Sigmoid colon (tissue), 7 donors: Measurements from ENCODE around the gene SMYD3. TPM values are rescaled to one million over a fixed set of nuclear protein-coding genes. Genes with fewer than 3 reads are reported as not detected.

Source experiments
- DNase-seq: peaks from one replicate; pipeline ENCODE4 v3.0.0-alpha.2; 2019
- H3K27ac ChIP-seq, 4 donors: fragments of 200-600 bp; sonication (generic); one replicate each; pipeline ENCODE4 v1.5.1; 2016 to 2019; ENCODE audit warnings: mild to moderate bottlenecking in 1 of 4
- H3K27me3 ChIP-seq, 3 donors: fragments of 200-600 bp; sonication (generic); one replicate each; pipeline ENCODE4 v1.5.1; 2019; ENCODE audit warnings: mild to moderate bottlenecking in 1 of 3
- H3K36me3 ChIP-seq, 4 donors: fragments of 200-600 bp; sonication (generic); one replicate each; pipeline ENCODE4 v1.5.1; 2016 to 2019
- H3K4me1 ChIP-seq, 4 donors: fragments of 200-600 bp; sonication (generic); one replicate each; pipeline ENCODE4 v1.5.1; 2017 to 2019
- H3K4me3 ChIP-seq, 4 donors: fragments of 200-600 bp; sonication (generic); one replicate each; pipeline ENCODE4 v1.5.1; 2017 to 2019; ENCODE audit warnings: mild to moderate bottlenecking in 2 of 4, moderate library complexity in 1 of 4
- H3K9me3 ChIP-seq, 4 donors: fragments of 200-600 bp in 3 of 4; sonication (generic) in 3 of 4; one replicate each; pipeline versions ENCODE4 v1.5.1 to v1.6.1; 2013 to 2019
- EP300 ChIP-seq, 4 donors: sonication (generic); formaldehyde crosslinking; IDR thresholded peaks; one replicate each; pipeline ENCODE4 v1.6.1; 2017; ENCODE audit warnings: antibody characterized with exemption in 4 of 4
- POLR2A ChIP-seq, 2 donors: fragments of 450-650 bp; IDR thresholded peaks; one replicate each; pipeline ENCODE4 v1.6.1; 2016; ENCODE audit warnings: antibody characterized with exemption in 2 of 2, mild to moderate bottlenecking in 2 of 2, moderate library complexity in 2 of 2
- POLR2AphosphoS5 ChIP-seq, 4 donors: sonication (generic); formaldehyde crosslinking; IDR thresholded peaks; one replicate each; pipeline ENCODE4 v1.6.1; 2017; ENCODE audit warnings: antibody characterized with exemption in 4 of 4
- WGBS, 2 donors: extraction: QIAGEN DNeasy Blood & Tissue Kit; methylation state at CpG; one replicate each; pipeline ENCODE4 v1.1.7; 2013; 5-methylcytosine and 5-hydroxymethylcytosine counted together
- intact Hi-C: fragments of 100-400 bp; cut with DNase I; formaldehyde crosslinking; loops from one replicate; pipeline ENCODE4 v1.15.1; 2023
- polyA plus RNA-seq, 3 donors: library from polyadenylated mRNA; stranded (reverse); fragments of 200-250 nt; gene quantifications; one replicate each; pipeline ENCODE4 v1.2.3, GENCODE V29; 2013
- total RNA-seq, 4 donors: library from RNA; depleted of rRNA; stranded (reverse); fragments of >200 nt; gene quantifications; one replicate each; pipeline ENCODE4 v1.1.0, GENCODE V29; 2016
- TF ChIP-seq, protein P1 (sequence below), 4 experiments: fragments of 450-650 bp in 3 of 4; fragments of 200-600 bp in 1 of 4; IDR thresholded peaks; one replicate each; pipeline ENCODE4 v1.5.1; 2016 to 2019; ENCODE audit warnings: antibody characterized with exemption in 4 of 4, mild to moderate bottlenecking in 3 of 4, moderate library complexity in 2 of 4
- donor health status: healthy with polysubstance abuse.
- donor health status: Bipolar disorder and iron deficiency.
- donor health status: healthy.

SMYD3 gene
- total and polyA plus RNA-seq, 7 donors, result 8.7 to 23.8 (median 17.1) TPM

DNA sequence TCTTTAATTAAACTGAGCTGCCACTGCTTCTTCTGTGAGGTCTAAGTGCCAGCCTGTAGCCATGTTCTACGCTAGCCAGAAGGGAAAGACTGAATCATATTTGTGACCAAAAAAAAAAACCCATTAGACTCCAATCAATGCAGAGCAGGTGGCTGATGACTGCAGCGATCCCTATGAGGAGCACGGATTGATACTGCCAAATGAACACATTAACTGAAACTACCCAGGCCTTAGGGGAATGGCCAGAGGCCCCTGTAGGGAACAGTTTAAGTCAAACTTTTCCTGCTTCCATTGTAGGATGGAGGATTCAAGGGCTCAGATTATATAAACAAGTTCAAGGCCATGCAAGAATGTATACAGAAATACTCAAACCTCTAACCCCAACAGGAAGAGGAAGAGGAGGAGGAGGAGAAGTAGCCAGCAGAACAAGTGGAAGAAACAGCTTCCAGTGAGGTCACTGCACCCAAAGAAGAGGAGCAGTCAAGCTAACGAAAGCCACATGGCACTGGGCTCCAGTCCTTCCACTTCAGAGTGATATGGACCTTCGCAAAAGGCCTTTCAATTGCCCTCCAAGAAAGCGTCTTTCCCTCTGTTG is 328.3 kb downstream of the SMYD3 start:
- Histone ChIP-seq H3K4me1 (peaks cover 0 to 6% (median 2%) of the 10 kb centered on the region in 4 donors), H3K9me3 (no peaks in the 10 kb centered on the region), H3K36me3 (no peaks in the 10 kb centered on the region), H3K4me3 (no peak overlapping the region), H3K27ac (no peak overlapping the region), H3K27me3 (no peaks in the 10 kb centered on the region)
- no peak for TF ChIP-seq POLR2A (IDR thresholded peaks at IDR 0.05)
- TF ChIP-seq, protein P1, sequence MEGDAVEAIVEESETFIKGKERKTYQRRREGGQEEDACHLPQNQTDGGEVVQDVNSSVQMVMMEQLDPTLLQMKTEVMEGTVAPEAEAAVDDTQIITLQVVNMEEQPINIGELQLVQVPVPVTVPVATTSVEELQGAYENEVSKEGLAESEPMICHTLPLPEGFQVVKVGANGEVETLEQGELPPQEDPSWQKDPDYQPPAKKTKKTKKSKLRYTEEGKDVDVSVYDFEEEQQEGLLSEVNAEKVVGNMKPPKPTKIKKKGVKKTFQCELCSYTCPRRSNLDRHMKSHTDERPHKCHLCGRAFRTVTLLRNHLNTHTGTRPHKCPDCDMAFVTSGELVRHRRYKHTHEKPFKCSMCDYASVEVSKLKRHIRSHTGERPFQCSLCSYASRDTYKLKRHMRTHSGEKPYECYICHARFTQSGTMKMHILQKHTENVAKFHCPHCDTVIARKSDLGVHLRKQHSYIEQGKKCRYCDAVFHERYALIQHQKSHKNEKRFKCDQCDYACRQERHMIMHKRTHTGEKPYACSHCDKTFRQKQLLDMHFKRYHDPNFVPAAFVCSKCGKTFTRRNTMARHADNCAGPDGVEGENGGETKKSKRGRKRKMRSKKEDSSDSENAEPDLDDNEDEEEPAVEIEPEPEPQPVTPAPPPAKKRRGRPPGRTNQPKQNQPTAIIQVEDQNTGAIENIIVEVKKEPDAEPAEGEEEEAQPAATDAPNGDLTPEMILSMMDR (IDR thresholded peaks at IDR 0.05), result no peak
- TF ChIP-seq POLR2AphosphoS5 (IDR thresholded peaks at IDR 0.05), result no peak
- TF ChIP-seq EP300 (IDR thresholded peaks at IDR 0.05), result no peak
- intact Hi-C loops, result no loop called here
- no peak for DNase-seq
- WGBS, 2 donors, result 83 to 88% methylated on average over 6 of the region's 6 CpGs

DNA sequence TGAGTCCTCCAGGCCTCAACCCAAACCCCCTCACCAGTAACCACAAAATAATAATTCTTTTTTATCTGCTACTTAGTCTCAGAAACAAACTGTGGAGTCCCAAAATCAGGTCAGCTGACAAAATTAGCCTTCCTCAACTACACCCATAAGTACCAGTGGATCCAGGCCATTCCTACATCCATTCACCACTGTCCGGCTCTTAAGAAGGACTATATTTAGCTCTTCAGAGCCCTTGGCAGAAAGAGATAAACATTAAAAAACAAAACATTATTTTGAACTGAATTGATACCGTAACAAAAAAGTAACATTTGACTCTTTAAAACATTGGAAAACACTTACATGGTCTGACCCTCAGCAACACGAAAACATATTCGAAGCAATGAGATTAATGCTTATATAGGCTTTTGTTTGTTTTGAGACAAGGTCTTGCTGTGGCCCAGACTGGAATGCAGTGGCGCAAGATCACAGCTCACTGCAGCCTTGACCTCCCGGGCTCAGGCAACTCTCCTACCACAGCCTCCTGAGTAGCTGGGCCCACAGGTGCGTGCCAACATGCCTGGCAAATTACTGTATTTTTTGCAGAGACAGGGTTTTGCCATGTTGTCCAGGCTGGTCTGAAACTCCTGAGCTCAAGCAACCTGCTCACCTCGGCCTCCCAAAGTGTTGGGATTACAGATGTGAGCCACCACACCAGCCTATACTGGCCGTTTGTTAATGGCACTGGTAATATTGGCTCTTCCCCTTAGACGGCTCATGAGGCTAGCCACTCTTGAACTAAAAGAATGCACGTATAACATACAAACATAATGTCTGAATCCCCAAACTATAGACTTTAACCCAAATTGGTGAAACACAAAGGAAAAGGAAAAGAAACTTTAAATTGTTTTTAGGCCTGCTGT is 330.7 kb downstream of the SMYD3 start:
- Histone ChIP-seq H3K36me3 (no peaks in the 10 kb centered on the region), H3K4me3 (no peak overlapping the region), H3K27ac (no peak overlapping the region), H3K4me1 (peaks cover 0 to 6% (median 2%) of the 10 kb centered on the region in 4 donors), H3K9me3 (no peaks in the 10 kb centered on the region), H3K27me3 (no peaks in the 10 kb centered on the region)
- intact Hi-C loops, result no loop called here
- DNase-seq, result no peak
- 91 to 93% methylated on average over 11 of the region's 11 CpGs for WGBS, 2 donors
- TF ChIP-seq, protein P1 (IDR thresholded peaks at IDR 0.05), result no peak
- TF ChIP-seq POLR2AphosphoS5 (IDR thresholded peaks at IDR 0.05) (no peak), EP300 (IDR thresholded peaks at IDR 0.05) (no peak), POLR2A (IDR thresholded peaks at IDR 0.05) (no peak)

DNA sequence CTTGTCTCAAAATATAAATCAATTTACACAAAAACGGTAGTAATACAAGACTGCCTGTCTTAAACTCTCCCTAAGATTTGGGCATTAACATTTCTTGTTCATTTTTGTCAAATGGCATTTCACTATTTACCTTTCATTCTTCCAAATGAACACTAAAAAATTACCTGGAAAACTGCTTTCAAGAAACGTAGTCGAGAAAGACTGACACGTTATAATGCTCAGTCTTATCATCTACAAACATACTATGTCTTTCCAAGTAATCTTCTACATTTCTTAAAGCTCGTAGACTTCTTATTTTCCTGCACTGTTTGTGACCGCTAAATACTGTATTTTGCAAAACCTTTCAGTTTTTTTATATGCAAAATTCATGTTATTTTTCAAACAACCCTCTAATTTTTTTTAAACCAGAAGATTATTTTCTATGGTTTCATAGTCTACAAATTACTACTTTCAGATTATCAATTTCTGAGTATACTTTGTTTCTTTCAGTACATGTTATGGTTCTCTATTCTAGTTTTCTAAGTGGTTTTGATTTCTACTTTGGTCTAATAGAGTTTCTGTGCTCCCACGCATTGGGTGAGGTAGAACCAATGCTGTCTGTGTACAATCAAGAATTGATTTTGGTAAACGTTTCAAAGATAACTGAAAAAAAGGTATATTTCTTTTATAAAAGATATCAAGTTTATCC is 336.4 kb downstream of the SMYD3 start:
- H3K9me3 ChIP-seq, result no peaks in the 10 kb centered on the region
- intact Hi-C loops, result no loop called here
- no peaks in the 10 kb centered on the region for H3K4me1 ChIP-seq
- H3K27ac ChIP-seq, result no peak overlapping the region
- TF ChIP-seq POLR2A (IDR thresholded peaks at IDR 0.05) (no peak), EP300 (IDR thresholded peaks at IDR 0.05) (no peak), POLR2AphosphoS5 (IDR thresholded peaks at IDR 0.05) (no peak)
- TF ChIP-seq, protein P1 (IDR thresholded peaks at IDR 0.05), result no peak
- no peaks in the 10 kb centered on the region for H3K27me3 ChIP-seq
- H3K4me3 ChIP-seq, result no peak overlapping the region
- 89 to 92% methylated on average over 8 of the region's 8 CpGs for WGBS, 2 donors
- no peaks in the 10 kb centered on the region for H3K36me3 ChIP-seq
- DNase-seq, result no peak

DNA sequence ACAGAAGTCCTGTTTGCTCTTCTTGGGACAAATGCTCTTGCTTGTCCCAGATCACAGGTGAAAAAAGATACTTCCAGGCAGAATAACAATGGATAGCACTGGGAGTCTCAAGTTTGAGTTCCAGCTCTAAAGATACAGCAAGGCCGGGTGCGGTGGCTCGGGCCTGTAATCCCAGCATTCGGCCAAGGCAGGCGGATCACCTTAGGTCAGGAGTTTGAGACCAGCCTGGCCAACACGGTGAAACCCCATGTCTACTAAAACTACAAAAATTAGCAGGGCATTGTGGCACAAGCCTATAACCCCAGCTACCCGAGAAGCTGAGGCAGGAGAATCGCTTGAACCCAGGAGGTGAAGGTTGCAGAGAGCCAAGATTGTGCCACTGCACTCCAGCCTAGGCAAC is 337.6 kb downstream of the SMYD3 start:
- WGBS, 2 donors, result 97 to 98% methylated on average over 8 of the region's 8 CpGs
- intact Hi-C loops, result no loop called here
- no peaks in the 10 kb centered on the region for H3K4me1 ChIP-seq
- H3K27me3 ChIP-seq, result no peaks in the 10 kb centered on the region
- H3K36me3 ChIP-seq, result no peaks in the 10 kb centered on the region
- TF ChIP-seq EP300 (IDR thresholded peaks at IDR 0.05) (no peak), POLR2AphosphoS5 (IDR thresholded peaks at IDR 0.05) (no peak), POLR2A (IDR thresholded peaks at IDR 0.05) (no peak)
- TF ChIP-seq, protein P1 (IDR thresholded peaks at IDR 0.05), result no peak
- H3K9me3 ChIP-seq, result no peaks in the 10 kb centered on the region
- no peak for DNase-seq
- no peak overlapping the region for H3K4me3 ChIP-seq
- H3K27ac ChIP-seq, result no peak overlapping the region
